ENCODE results near the gene IRAK1.

IRAK1 gene

DNA sequence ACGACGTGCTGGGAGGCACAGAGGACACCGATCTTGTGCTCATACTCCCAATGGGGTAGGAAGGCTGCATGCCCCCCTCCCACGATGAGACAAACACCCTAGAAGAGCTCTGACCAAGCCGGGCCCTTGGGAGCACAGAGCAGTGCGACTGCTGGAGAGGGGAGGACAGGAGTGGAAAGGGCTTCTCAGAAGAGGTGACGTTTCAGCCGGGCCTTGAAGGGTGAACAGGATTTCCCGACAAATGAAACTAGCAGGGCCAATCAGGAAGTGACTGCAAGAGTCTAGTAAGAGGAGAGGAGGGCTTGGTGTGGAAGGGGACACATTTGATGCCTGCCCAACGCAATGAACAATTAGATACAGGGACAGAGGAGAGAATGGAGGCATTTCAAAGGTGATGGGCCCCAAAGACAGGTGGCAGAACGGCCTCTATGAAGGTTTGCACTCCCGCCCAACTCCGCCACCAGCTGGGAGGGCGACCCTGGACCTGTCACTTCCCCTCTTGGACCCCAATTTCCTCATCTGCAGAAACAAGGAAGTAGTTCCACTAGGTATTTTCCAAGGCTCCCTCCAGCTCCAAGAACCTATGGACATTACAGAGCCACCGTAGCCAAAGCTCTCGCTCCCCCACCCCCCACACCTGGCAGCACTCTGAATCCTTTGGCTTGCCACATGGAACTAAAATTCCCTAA lies 52.0 kb downstream of the IRAK1 start:
- H3K36me3 Mint-ChIP-seq (ENCODE audit: low read depth): peaks cover 12% of the 10 kb centered on the region
- H3K9me3 Mint-ChIP-seq: no peaks in the 10 kb centered on the region
- H3K4me3 Mint-ChIP-seq: peak overlapping the region; percentile 100
- peak overlapping the region; percentile 88 for H3K27ac Mint-ChIP-seq
- peaks cover 3% of the 10 kb centered on the region for H3K27me3 Mint-ChIP-seq (ENCODE audit: low read depth, poor library complexity)
- no peak for DNase-seq
- TF ChIP-seq, protein P1, sequence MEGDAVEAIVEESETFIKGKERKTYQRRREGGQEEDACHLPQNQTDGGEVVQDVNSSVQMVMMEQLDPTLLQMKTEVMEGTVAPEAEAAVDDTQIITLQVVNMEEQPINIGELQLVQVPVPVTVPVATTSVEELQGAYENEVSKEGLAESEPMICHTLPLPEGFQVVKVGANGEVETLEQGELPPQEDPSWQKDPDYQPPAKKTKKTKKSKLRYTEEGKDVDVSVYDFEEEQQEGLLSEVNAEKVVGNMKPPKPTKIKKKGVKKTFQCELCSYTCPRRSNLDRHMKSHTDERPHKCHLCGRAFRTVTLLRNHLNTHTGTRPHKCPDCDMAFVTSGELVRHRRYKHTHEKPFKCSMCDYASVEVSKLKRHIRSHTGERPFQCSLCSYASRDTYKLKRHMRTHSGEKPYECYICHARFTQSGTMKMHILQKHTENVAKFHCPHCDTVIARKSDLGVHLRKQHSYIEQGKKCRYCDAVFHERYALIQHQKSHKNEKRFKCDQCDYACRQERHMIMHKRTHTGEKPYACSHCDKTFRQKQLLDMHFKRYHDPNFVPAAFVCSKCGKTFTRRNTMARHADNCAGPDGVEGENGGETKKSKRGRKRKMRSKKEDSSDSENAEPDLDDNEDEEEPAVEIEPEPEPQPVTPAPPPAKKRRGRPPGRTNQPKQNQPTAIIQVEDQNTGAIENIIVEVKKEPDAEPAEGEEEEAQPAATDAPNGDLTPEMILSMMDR (IDR thresholded peaks at IDR 0.05): no peak
- H3K4me1 Mint-ChIP-seq: peaks cover 43% of the 10 kb centered on the region

DNA sequence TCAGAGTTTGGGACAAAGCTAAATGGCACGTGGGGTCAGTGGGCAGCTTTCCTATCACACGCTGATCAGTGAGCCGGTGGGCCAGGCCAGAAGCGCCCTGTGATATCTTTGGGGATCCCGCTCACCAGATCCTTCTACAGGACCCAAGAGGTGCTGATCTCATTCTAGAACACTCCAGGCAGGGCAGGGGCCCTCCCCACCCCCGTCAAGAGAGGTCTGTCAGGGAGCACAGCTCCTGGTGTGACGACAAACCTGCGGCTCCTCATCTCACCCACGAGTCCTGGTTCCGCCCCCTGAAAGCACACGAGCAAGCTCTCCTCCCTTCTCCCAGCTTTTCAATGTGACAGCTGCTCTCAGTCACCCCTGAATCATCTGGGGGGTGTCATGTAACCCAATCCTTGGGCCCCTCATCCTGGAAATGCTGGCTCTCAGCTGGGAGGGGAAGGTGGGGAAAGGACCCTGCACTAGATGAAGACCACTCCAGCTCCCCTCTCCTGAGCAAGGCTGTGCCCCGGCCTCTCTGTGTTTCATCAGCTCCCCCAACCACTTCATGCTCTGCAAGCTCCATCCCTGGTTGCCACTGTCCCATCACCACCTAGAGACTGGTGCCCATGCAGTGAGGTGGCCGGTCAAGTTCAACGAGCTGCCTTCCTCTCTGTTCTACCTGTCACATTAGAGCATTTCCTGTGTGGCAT lies 52.7 kb downstream of the IRAK1 start:
- Mint-ChIP-seq H3K27ac (peak overlapping the region; percentile 88), H3K4me3 (peak overlapping the region; percentile 100), H3K9me3 (no peaks in the 10 kb centered on the region), H3K27me3 (ENCODE audit: low read depth, poor library complexity) (peaks cover 3% of the 10 kb centered on the region), H3K4me1 (peaks cover 43% of the 10 kb centered on the region), H3K36me3 (ENCODE audit: low read depth) (peaks cover 16% of the 10 kb centered on the region)
- TF ChIP-seq, protein P1 (IDR thresholded peaks at IDR 0.05): no peak
- DNase-seq: no peak

DNA sequence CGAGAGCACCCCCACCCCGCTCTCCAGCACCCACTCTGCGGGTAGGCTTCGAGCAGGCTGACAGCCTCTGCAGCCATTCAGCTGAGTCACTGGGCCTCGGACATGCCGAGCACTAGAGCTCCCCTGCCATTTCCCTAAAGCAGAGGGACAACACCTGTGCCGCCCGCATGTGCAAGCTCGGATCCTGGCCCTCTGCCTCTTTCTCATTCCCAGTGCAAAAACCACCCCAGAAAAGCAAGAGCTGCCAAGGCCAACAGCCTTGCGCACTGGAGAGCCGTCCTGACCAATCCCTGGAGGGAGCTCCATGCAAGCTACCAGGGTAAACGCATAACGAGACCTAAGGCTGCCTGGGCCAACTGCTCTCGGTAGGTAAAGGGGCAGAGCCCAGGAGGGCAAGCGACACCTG lies 53.4 kb downstream of the IRAK1 start:
- DNase-seq: no peak
- Mint-ChIP-seq H3K9me3 (no peaks in the 10 kb centered on the region), H3K4me1 (peaks cover 43% of the 10 kb centered on the region), H3K27ac (peak overlapping the region; percentile 81), H3K36me3 (ENCODE audit: low read depth) (peaks cover 21% of the 10 kb centered on the region), H3K4me3 (peak overlapping the region; percentile 32), H3K27me3 (ENCODE audit: low read depth, poor library complexity) (peaks cover 3% of the 10 kb centered on the region)
- TF ChIP-seq, protein P1 (IDR thresholded peaks at IDR 0.05): no peak

DNA sequence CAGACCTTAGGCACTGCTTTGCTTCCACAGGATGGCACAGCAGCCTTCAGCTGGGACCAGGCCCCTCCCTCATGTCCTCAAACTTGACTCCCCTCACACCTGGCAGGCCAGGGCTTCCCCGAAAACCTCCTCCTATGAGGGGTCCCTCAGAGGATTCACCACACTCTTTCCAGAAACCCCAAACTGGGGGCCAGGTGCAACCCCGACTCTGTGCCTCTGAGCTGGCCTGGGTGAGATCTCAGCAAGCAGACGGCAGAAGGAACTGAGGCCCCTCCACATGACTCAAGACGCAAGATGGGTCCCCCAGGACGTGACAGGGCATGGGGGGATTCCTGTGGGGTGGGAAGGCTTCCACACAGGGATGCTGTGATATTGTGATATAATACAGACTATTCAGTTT lies 54.3 kb downstream of the IRAK1 start:
- no peak overlapping the region for H3K4me3 Mint-ChIP-seq
- no peak for DNase-seq
- no peaks in the 10 kb centered on the region for H3K9me3 Mint-ChIP-seq
- peaks cover 29% of the 10 kb centered on the region for H3K36me3 Mint-ChIP-seq (ENCODE audit: low read depth)
- peaks cover 3% of the 10 kb centered on the region for H3K27me3 Mint-ChIP-seq (ENCODE audit: low read depth, poor library complexity)
- TF ChIP-seq, protein P1 (IDR thresholded peaks at IDR 0.05): no peak
- H3K4me1 Mint-ChIP-seq: peaks cover 43% of the 10 kb centered on the region
- H3K27ac Mint-ChIP-seq: peak overlapping the region; percentile 36

DNA sequence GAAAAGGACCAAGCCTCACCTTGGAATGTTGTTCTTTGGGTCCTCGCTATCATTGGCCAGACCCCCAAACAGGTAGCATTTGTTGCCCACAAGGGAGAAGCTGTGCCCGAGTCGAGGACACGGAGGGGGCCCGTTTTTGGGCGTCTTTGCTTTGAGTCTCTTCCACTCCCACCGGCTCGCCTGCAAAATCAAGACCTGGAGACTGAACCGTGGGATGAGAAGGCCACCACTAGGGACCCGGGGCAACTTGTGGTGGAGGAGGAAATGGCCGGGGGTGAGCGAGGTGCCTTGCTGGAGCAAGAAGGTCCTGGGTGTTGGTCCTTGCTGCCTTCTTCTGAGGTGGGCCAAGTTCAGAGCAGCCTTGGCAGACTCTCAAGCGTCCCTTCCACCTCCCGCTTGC lies 55.6 kb downstream of the IRAK1 start:
- H3K4me1 Mint-ChIP-seq: peaks cover 37% of the 10 kb centered on the region
- H3K9me3 Mint-ChIP-seq: no peaks in the 10 kb centered on the region
- H3K36me3 Mint-ChIP-seq (ENCODE audit: low read depth): peaks cover 36% of the 10 kb centered on the region
- peaks cover 3% of the 10 kb centered on the region for H3K27me3 Mint-ChIP-seq (ENCODE audit: low read depth, poor library complexity)
- no peak overlapping the region for H3K27ac Mint-ChIP-seq
- TF ChIP-seq, protein P1 (IDR thresholded peaks at IDR 0.05): no peak
- DNase-seq: no peak
- H3K4me3 Mint-ChIP-seq: no peak overlapping the region

Measured in nephron progenitor cell (in vitro differentiated cells).